ENCODE results near the gene CTR9.

The CTR9 gene

DNA sequence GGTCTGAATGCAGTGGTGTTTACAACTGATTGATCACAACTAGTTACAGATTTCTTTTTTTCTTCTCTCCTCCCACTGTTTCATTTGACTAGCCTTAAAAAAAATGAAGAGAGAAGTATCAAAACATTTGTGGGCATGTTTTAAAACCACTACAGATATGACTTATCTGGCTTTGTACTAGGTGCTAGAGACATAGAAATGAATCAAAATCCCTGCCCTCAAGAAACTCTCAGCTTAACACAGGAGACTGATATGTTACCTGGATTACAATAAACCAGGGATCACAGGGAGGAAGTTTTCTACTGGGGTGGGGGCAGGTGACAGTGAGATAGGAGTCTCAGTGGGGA is 25.2 kb upstream of the CTR9 start:
- Histone ChIP-seq H2AFZ (ENCODE audit: low read depth, low read length) (no peak overlapping the region), H3K4me1 (ENCODE audit: low read length) (peaks cover 5% of the 10 kb centered on the region), H3K36me3 (replicated peaks; ENCODE audit: low read depth, low read length) (no peaks in the 10 kb centered on the region), H3K9ac (ENCODE audit: low read length) (no peak overlapping the region), H3K9me3 (ENCODE audit: insufficient read depth, low read length) (no peaks in the 10 kb centered on the region), H3K79me2 (ENCODE audit: low read length) (no peaks in the 10 kb centered on the region), H3K27ac (ENCODE audit: low read length) (no peak overlapping the region), H3K4me3 (ENCODE audit: low read length) (no peak overlapping the region), H4K20me1 (ENCODE audit: insufficient read depth, low read length) (no peaks in the 10 kb centered on the region), H3K27me3 (ENCODE audit: low read depth, low read length) (peaks cover 11% of the 10 kb centered on the region), H3K4me2 (ENCODE audit: low read length) (no peak overlapping the region)
- TF ChIP-seq EZH2phosphoT487 (IDR thresholded peaks at IDR 0.05; ENCODE audit: low read depth), result no peak
- TF ChIP-seq, protein P1, sequence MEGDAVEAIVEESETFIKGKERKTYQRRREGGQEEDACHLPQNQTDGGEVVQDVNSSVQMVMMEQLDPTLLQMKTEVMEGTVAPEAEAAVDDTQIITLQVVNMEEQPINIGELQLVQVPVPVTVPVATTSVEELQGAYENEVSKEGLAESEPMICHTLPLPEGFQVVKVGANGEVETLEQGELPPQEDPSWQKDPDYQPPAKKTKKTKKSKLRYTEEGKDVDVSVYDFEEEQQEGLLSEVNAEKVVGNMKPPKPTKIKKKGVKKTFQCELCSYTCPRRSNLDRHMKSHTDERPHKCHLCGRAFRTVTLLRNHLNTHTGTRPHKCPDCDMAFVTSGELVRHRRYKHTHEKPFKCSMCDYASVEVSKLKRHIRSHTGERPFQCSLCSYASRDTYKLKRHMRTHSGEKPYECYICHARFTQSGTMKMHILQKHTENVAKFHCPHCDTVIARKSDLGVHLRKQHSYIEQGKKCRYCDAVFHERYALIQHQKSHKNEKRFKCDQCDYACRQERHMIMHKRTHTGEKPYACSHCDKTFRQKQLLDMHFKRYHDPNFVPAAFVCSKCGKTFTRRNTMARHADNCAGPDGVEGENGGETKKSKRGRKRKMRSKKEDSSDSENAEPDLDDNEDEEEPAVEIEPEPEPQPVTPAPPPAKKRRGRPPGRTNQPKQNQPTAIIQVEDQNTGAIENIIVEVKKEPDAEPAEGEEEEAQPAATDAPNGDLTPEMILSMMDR (IDR thresholded peaks at IDR 0.05; ENCODE audit: low read depth, low read length), result no peak

DNA sequence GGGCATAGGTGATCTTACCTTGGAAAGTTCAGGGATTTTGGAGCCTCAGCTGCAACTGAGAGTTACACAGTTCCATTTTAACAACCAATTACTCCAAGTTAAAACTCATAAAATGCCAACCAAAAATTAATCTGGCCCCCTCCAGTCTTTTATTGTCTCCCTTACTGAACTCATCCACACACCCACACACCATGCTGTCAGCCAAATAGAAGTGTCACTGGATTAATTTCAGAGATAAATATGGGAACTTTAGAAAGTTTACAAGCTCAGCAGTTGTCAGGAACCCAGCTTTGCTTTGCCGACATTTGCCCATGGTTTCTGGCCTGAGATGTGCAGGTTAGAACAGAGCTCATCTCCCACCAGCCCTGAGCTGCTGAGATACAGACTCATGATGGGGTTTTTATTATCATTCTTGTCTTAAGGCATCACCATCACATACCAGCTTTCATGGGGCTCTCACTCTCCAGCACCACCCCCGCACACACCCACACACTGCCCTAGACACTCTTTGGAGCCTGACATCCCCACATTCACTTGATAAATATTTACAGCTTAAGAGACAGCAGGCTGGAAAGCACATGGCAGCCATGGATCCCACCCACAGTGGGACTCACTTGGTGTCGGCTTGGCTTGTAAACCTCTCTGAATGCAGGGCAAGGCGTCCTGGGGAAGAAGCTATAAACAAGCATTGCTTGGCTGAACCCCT is 23.7 kb upstream of the CTR9 start:
- Histone ChIP-seq H3K9me3 (ENCODE audit: insufficient read depth, low read length) (no peaks in the 10 kb centered on the region), H3K4me1 (ENCODE audit: low read length) (peaks cover 5% of the 10 kb centered on the region), H3K27me3 (ENCODE audit: low read depth, low read length) (peaks cover 11% of the 10 kb centered on the region), H2AFZ (ENCODE audit: low read depth, low read length) (no peak overlapping the region), H3K4me2 (ENCODE audit: low read length) (no peak overlapping the region), H3K36me3 (replicated peaks; ENCODE audit: low read depth, low read length) (no peaks in the 10 kb centered on the region), H3K4me3 (ENCODE audit: low read length) (no peak overlapping the region), H3K79me2 (ENCODE audit: low read length) (no peaks in the 10 kb centered on the region), H4K20me1 (ENCODE audit: insufficient read depth, low read length) (no peaks in the 10 kb centered on the region), H3K27ac (ENCODE audit: low read length) (no peak overlapping the region), H3K9ac (ENCODE audit: low read length) (no peak overlapping the region)
- no peak for TF ChIP-seq EZH2phosphoT487 (IDR thresholded peaks at IDR 0.05; ENCODE audit: low read depth)
- TF ChIP-seq, protein P1 (IDR thresholded peaks at IDR 0.05; ENCODE audit: low read depth, low read length), result no peak

DNA sequence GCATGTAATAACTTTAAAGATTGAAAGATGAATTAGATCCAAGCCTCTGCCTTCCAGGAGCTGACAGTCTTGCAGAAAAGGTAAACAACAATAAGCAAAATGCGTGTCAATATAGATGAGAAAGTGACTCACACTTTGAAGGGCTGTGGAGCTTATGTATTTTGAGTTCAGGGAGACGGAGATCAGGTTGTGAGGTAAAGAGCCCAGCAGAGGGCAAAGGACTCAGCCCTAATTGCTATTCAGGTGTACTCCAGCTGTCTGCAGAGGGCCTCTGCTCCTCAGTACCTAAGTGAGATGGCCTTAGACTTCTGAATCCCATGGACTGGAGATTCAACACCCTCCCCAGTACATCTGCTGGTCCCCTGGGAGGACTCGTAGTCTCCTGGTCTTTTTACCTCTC is 22.9 kb upstream of the CTR9 start:
- Histone ChIP-seq H3K4me3 (ENCODE audit: low read length) (no peak overlapping the region), H3K4me1 (ENCODE audit: low read length) (peaks cover 5% of the 10 kb centered on the region), H3K9me3 (ENCODE audit: insufficient read depth, low read length) (no peaks in the 10 kb centered on the region), H3K27me3 (ENCODE audit: low read depth, low read length) (peaks cover 11% of the 10 kb centered on the region), H3K79me2 (ENCODE audit: low read length) (no peaks in the 10 kb centered on the region), H3K9ac (ENCODE audit: low read length) (no peak overlapping the region), H3K36me3 (replicated peaks; ENCODE audit: low read depth, low read length) (no peaks in the 10 kb centered on the region), H3K4me2 (ENCODE audit: low read length) (no peak overlapping the region), H4K20me1 (ENCODE audit: insufficient read depth, low read length) (no peaks in the 10 kb centered on the region), H3K27ac (ENCODE audit: low read length) (no peak overlapping the region), H2AFZ (ENCODE audit: low read depth, low read length) (no peak overlapping the region)
- no peak for TF ChIP-seq EZH2phosphoT487 (IDR thresholded peaks at IDR 0.05; ENCODE audit: low read depth)
- TF ChIP-seq, protein P1 (IDR thresholded peaks at IDR 0.05; ENCODE audit: low read depth, low read length), result no peak

DNA sequence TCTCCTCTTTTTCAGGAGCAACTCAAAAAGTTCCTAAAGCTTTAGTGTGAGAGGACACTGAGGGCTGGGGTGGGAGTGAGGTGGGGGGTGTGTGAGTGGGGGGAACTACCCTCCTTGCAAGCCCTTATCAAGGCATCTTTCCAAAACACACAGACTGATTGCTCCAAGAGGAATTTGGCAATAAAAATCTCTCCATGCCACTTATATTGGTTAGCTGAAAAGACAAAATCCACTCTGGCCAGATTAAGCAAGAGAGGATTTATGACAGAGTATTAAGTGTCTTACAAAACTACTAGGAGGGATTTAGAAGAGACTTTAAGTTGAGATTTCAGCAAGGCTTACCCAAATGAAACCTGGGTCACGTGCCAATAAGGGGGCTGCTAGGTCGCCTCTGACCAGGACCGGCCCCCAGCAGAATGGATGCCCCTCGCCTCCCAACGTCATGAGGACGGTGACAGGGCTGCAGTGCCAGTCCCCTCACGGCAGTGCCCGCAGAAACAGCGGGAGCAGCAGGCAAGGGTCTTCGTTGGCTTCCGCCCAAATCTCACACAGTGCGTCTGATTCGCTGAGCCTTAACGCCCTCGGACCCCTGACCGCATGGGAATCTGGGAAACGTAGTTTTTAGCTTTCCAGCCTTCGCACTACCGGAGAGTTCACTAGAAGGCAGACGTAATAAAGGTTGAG is 22.1 kb upstream of the CTR9 start:
- Histone ChIP-seq H3K4me3 (ENCODE audit: low read length) (no peak overlapping the region), H3K27ac (ENCODE audit: low read length) (no peak overlapping the region), H3K36me3 (replicated peaks; ENCODE audit: low read depth, low read length) (no peaks in the 10 kb centered on the region), H3K79me2 (ENCODE audit: low read length) (no peaks in the 10 kb centered on the region), H3K27me3 (ENCODE audit: low read depth, low read length) (peaks cover 11% of the 10 kb centered on the region), H3K9me3 (ENCODE audit: insufficient read depth, low read length) (no peaks in the 10 kb centered on the region), H3K4me1 (ENCODE audit: low read length) (peaks cover 5% of the 10 kb centered on the region), H3K4me2 (ENCODE audit: low read length) (no peak overlapping the region), H2AFZ (ENCODE audit: low read depth, low read length) (no peak overlapping the region), H4K20me1 (ENCODE audit: insufficient read depth, low read length) (no peaks in the 10 kb centered on the region), H3K9ac (ENCODE audit: low read length) (no peak overlapping the region)
- TF ChIP-seq EZH2phosphoT487 (IDR thresholded peaks at IDR 0.05; ENCODE audit: low read depth), result no peak
- TF ChIP-seq, protein P1 (IDR thresholded peaks at IDR 0.05; ENCODE audit: low read depth, low read length), result no peak

All from OCI-LY3 (cell line).